Lower lobe of right lung (tissue), 2 donors: Measurements from ENCODE around the gene FER1L5. TPM values are rescaled to one million over a fixed set of nuclear protein-coding genes. Genes with fewer than 3 reads are reported as not detected.

Source experiments
- ATAC-seq, 2 donors: fragments of 200-7000 bp; cut with Tn5 transposase; one replicate each; pipeline ENCODE4 v1.9.1; 2020 to 2022; ENCODE audit warnings: mild to moderate bottlenecking in 2 of 2, moderate library complexity in 2 of 2
- DNase-seq: peaks from one replicate; pipeline ENCODE4 v3.0.0-alpha.2; 2020
- H3K27ac ChIP-seq: fragments of 200-600 bp; one replicate; pipeline ENCODE4 v1.8.0; 2022
- H3K27me3 ChIP-seq: fragments of 200-600 bp; one replicate; pipeline ENCODE4 v1.8.0; 2022; ENCODE audit warnings: low read depth
- H3K36me3 ChIP-seq: fragments of 200-600 bp; one replicate; pipeline ENCODE4 v1.8.0; 2022; ENCODE audit warnings: mild to moderate bottlenecking
- H3K4me1 ChIP-seq: fragments of 200-600 bp; one replicate; pipeline ENCODE4 v1.8.0; 2022
- H3K4me3 ChIP-seq: fragments of 200-600 bp; one replicate; pipeline ENCODE4 v1.8.0; 2022; ENCODE audit warnings: mild to moderate bottlenecking
- H3K9me3 ChIP-seq: fragments of 200-600 bp; one replicate; pipeline ENCODE4 v1.8.0; 2022
- CTCF ChIP-seq: fragments of 200-600 bp; IDR thresholded peaks from one replicate; pipeline ENCODE4 v1.8.0; 2022; ENCODE audit warnings: antibody characterized with exemption, mild to moderate bottlenecking
- intact Hi-C: fragments of 100-400 bp; cut with DNase I; formaldehyde crosslinking; loops from one replicate; pipeline ENCODE4 v1.11.0; 2022
- total RNA-seq: library from RNA; stranded (reverse); fragmentation: NEBNext Ultra II Directional; extraction: Animal tissue kit (Norgen Biotek cat#: 25700); gene quantifications from one replicate; pipeline ENCODE4 v1.2.1, GENCODE V29; 2021
- donor health status: DM: no; HTN: yes; CAD: no; lungs with severe emphysema.

The FER1L5 gene
- total RNA-seq, 1 donor from 2014 or later = 0.44 TPM

- ATAC-seq (no peak), DNase-seq (no peak)
- intact Hi-C loops = no loop called here
- Histone ChIP-seq H3K4me3 (no peak overlapping the region), H3K4me1 (no peaks in the 10 kb centered on the region), H3K27ac (no peak overlapping the region), H3K9me3 (no peaks in the 10 kb centered on the region), H3K27me3 (no peaks in the 10 kb centered on the region), H3K36me3 (peaks cover 50% of the 10 kb centered on the region)
- TF ChIP-seq CTCF = no peak
Observed at GRCh38 chr2:96702098-96702785, 59.7 kb downstream of the FER1L5 start.

- Histone ChIP-seq H3K27me3 (no peaks in the 10 kb centered on the region), H3K4me3 (no peak overlapping the region), H3K27ac (no peak overlapping the region), H3K36me3 (peaks cover 59% of the 10 kb centered on the region), H3K4me1 (no peaks in the 10 kb centered on the region), H3K9me3 (no peaks in the 10 kb centered on the region)
- no peak for ATAC-seq
- TF ChIP-seq CTCF = no peak
- no peak for DNase-seq
- intact Hi-C loops = no loop called here
Observed at GRCh38 chr2:96703021-96703751, 60.6 kb downstream of the FER1L5 start.

GRCh38 chr2:96710985-96711384, 68.4 kb downstream of the FER1L5 start:
- Histone ChIP-seq H3K4me1 (no peaks in the 10 kb centered on the region), H3K27ac (no peak overlapping the region), H3K9me3 (no peaks in the 10 kb centered on the region), H3K27me3 (no peaks in the 10 kb centered on the region), H3K36me3 (peaks cover 77% of the 10 kb centered on the region), H3K4me3 (no peak overlapping the region)
- intact Hi-C loops = no loop called here
- DNase-seq = no peak
- no peak for ATAC-seq
- TF ChIP-seq CTCF = no peak

- Histone ChIP-seq H3K36me3 (peaks cover 44% of the 10 kb centered on the region), H3K27me3 (no peaks in the 10 kb centered on the region), H3K4me1 (no peaks in the 10 kb centered on the region), H3K9me3 (no peaks in the 10 kb centered on the region), H3K4me3 (no peak overlapping the region), H3K27ac (no peak overlapping the region)
- intact Hi-C loops = no loop called here
- no peak for TF ChIP-seq CTCF
- ATAC-seq (no peak), DNase-seq (no peak)
Observed at GRCh38 chr2:96715658-96716057, 73.1 kb downstream of the FER1L5 start.

GRCh38 chr2:96716388-96716787, 73.8 kb downstream of the FER1L5 start:
- no peak for TF ChIP-seq CTCF
- no peak for ATAC-seq
- no peak for DNase-seq
- Histone ChIP-seq H3K4me1 (no peaks in the 10 kb centered on the region), H3K4me3 (no peak overlapping the region), H3K9me3 (no peaks in the 10 kb centered on the region), H3K36me3 (peaks cover 37% of the 10 kb centered on the region), H3K27me3 (no peaks in the 10 kb centered on the region), H3K27ac (no peak overlapping the region)
- intact Hi-C loops = no loop called here
